GM12875 (cell line): ENCODE data around the gene GKN2.

ENCODE experiments used
- H3K4me3 ChIP-seq: one replicate; pipeline ENCODE4 v1.5.1; 2011; ENCODE audit warnings: low read depth, low read length, control low read depth
- TF ChIP-seq, protein P1 (sequence below): IDR thresholded peaks from 2 replicates; pipeline ENCODE4 v1.5.1; 2011; ENCODE audit warnings: low read depth, mild to moderate bottlenecking, control low read depth, inconsistent platforms, low read length, moderate library complexity, borderline replicate concordance; ENCODE audit not compliant: insufficient read depth

GKN2 gene

DNA sequence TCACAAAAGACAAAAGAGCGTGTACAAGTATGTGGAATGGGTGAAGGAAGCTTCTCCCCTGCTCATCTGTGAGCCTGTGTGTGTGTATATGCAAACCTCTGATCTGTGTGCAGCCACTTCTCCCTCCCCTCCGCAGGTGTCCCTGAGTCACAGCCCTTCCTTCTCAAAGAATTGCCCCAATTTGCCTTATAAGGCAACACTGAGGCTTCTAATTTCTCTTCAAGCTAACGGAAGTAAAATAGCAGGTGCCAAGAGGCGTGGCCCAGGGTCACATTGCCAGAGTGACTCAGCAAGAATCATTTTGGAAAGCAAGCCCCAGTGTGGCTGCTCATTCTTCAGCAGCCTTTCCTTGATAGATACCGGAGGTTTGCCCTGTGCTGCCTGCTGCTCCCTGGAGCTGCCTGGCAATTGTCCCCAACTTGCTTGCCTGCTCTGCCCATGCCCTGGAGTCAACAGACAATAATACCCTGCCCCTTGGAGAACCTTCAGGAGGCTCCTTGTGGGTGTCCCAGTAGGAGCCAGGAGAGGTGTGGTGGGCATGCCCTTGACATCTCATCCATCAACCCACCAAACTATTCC is 44.2 kb downstream of the GKN2 start:
- no peak overlapping the region for H3K4me3 ChIP-seq
- TF ChIP-seq, protein P1, sequence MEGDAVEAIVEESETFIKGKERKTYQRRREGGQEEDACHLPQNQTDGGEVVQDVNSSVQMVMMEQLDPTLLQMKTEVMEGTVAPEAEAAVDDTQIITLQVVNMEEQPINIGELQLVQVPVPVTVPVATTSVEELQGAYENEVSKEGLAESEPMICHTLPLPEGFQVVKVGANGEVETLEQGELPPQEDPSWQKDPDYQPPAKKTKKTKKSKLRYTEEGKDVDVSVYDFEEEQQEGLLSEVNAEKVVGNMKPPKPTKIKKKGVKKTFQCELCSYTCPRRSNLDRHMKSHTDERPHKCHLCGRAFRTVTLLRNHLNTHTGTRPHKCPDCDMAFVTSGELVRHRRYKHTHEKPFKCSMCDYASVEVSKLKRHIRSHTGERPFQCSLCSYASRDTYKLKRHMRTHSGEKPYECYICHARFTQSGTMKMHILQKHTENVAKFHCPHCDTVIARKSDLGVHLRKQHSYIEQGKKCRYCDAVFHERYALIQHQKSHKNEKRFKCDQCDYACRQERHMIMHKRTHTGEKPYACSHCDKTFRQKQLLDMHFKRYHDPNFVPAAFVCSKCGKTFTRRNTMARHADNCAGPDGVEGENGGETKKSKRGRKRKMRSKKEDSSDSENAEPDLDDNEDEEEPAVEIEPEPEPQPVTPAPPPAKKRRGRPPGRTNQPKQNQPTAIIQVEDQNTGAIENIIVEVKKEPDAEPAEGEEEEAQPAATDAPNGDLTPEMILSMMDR, result no peak

DNA sequence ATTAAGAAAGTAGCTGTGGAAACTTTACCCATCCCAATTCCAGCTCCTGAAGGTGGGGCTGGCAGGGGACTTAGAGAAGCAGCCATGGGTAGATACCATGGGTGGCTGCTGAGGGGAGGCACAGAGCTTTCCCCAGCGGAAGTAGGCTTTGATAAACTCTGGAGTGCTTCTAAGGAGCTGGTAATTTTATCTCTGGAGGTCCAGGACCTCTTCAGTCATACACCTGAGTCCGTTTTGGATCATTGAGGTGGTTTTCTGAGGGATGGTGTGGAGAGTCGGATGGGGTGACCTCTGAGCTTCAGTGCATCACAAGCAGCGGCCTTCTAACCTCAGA is 44.8 kb downstream of the GKN2 start:
- H3K4me3 ChIP-seq, result no peak overlapping the region
- TF ChIP-seq, protein P1, result no peak

DNA sequence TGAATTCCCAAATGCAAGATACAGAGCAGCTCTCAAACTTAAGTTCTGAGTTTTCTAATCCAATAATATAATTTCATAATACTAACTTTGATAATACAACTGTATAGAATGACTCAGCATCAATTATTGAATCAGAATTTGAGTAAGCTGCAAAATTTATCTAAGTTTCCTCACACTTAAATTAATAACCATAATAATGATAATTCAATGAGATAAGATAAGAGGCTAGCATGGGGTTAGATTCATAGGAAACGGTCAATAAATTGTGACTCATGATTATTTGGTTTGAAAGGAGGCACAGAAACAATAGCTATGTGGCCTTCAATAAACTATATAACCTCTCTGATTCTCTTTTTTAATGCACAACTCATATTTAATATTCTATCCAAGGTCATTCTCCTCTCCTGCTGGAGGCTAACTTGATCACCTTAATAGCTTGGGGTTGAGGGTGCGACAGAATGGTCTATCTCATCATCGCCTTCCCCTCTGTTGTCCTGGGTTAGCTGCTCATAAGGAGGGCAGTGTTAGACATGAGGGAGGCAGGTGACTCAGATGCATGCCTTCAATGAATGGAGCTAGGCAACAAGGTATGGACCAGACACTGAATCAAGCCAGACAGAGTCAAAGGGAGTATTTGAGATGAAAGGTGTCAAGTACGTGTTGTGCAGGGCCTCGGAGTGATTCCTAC is 45.3 kb downstream of the GKN2 start:
- no peak overlapping the region for H3K4me3 ChIP-seq
- TF ChIP-seq, protein P1, result no peak

DNA sequence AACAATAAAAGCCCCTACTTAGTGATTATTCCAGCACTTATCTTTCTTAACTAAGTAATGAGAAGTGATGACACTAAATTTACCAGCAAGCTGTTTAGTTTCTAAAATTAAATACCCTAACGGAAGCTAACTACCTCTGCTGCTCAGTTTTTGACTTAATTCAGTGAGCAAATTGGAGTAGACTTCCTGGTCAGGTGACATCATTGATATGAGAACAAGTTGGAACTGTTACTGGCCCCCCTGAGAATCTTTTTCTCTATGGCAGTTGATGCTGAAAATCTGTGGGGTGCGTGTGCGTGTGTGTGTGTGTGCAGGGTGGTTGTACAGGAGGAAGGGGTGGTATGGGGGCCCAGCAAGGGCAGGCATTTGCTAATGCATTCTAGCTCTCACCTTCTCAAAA is 46.0 kb downstream of the GKN2 start:
- TF ChIP-seq, protein P1, result no peak
- H3K4me3 ChIP-seq, result no peak overlapping the region

DNA sequence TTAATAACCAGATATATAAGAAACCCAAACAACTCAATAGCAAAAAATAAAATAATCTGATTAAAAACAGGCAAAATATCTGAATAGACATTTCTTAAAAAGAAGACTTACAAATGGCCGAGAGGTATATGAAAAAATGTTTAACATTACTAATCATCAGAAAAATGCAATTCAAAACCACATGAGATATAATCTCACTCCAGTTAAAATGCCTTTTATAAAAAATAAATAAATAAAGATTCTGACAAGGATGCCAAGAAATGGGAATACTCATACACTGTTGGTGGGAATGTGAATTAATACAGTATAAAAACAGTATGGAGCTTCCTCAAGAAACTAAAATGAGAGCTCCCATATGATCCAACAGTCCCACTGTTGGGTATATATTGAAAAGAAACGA is 47.6 kb downstream of the GKN2 start:
- TF ChIP-seq, protein P1, result no peak

DNA sequence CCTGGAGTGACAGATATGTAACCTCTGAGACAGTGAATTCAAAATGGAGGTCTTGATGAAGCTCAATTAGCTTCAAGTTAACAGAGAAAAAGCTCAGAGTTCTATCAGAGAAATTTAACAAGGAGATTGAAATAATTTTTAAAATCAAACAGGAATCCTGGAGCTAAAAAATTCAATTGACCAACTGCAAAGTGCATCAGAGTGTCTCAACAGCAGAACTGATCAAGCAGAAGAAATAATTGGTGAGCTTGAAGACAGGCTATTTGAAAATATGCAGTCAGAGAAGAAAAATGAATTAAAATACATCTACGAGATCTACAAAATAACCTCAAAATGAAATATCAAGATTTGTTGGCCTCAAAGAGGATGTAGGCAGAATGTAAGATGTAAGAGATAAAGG is 51.1 kb downstream of the GKN2 start:
- TF ChIP-seq, protein P1, result no peak
- no peak overlapping the region for H3K4me3 ChIP-seq

More for the DNA sequence above, 47.6 kb downstream of the GKN2 start:
- H3K4me3 ChIP-seq, result no peak overlapping the region

DNA sequence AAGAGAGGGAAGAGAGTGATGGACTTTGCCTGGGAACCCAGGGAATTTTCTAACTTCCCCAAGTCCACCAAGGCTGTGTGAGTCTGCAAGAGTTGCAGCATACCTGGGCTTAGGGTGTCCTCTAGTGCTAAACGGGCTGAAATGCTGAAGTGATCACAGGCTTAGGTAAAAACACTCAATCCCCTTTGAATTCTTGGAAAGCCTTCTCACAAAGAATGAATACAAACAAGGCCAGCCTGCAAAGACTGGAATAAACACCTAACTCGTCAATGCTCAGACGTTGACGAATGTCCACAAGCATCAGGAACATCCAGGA is 51.5 kb downstream of the GKN2 start:
- TF ChIP-seq, protein P1, result peak; percentile 51; the same call in 1 of the 2 replicates
- no peak overlapping the region for H3K4me3 ChIP-seq
